K562 (cell line): Measurements from ENCODE around the gene RNF144A. TPM values are rescaled to one million over a fixed set of nuclear protein-coding genes. Genes with fewer than 3 reads are reported as not detected.

Experiments used
- ATAC-seq: fragments of 200-7000 bp; cut with Tn5 transposase; 3 replicates; pipeline ENCODE4 v1.9.1; 2020; ENCODE audit warnings: moderate library complexity
- BruUV-seq: library from RNA; stranded (reverse); fragments of 400-500 nt; replicated peaks from 2 replicates; lab custom pipeline; 2021; lab: Mats Ljungman, UMichigan
- CTCF ChIA-PET: fragments of 300-600 bp; formaldehyde crosslinking; extraction: SDS; loops from one replicate; lab custom pipeline; 2021; ENCODE audit warnings: low intra/inter-chr PET ratio; lab: Yijun Ruan, JAX
- POLR2A ChIA-PET: fragments of 300-600, 350-650 bp; sonication (Branson Sonifier 250); formaldehyde crosslinking; extraction: SDS; loops from one replicate; lab custom pipeline; 2021; ENCODE audit warnings: antibody characterized with exemption, inconsistent platforms; lab: Yijun Ruan, JAX
- DNase-seq, 4 experiments: peaks; one replicate each; pipeline versions ENCODE4 v3.0.0 to v3.0.0-alpha.2; 2011 to 2018; ENCODE audit warnings: low spot score in 3 of 4, mixed read lengths in 3 of 4; ENCODE audit errors: extremely low read depth in 1 of 4
- FAIRE-seq: peaks from 2 replicates; lab custom pipeline; 2011; peaks lifted over from hg19 to GRCh38; lab: Jason Lieb, UNC
- H2AFZ ChIP-seq: 2 replicates; pipeline ENCODE4 v1.6.0; 2011; ENCODE audit warnings: low read depth, low read length, control low read depth, inconsistent platforms
- H3K27ac ChIP-seq: fragments of 200-600 bp; 3 replicates; pipeline ENCODE4 v1.8.0; 2011; ENCODE audit warnings: low read depth, mild to moderate bottlenecking, control low read depth, inconsistent platforms, low read length, moderate library complexity, mixed read lengths; ENCODE audit errors: extremely low read depth
- H3K27me3 ChIP-seq, 2 experiments: fragments of 300-600 bp in 1 of 2; 2 replicates in 1 of 2; 3 replicates in 1 of 2; pipeline versions ENCODE4 v1.6.0 to v1.8.0; 2011; ENCODE audit warnings: inconsistent platforms in 2 of 2, low read length in 2 of 2, mild to moderate bottlenecking in 1 of 2, mixed read lengths in 1 of 2, moderate library complexity in 1 of 2; ENCODE audit not compliant: control insufficient read depth in 2 of 2, insufficient read depth in 2 of 2
- H3K36me3 ChIP-seq: fragments of 300-600 bp; 3 replicates; pipeline ENCODE4 v1.8.0; 2011; ENCODE audit warnings: mild to moderate bottlenecking, low read length, inconsistent platforms; ENCODE audit not compliant: control insufficient read depth, insufficient read depth
- H3K4me1 ChIP-seq, 2 experiments: fragments of 200-600 bp in 1 of 2; replicated peaks in 1 of 2; 2 replicates in 1 of 2; 3 replicates in 1 of 2; pipeline versions ENCODE4 v1.5.1 to v1.8.0; 2011; ENCODE audit warnings: inconsistent platforms in 2 of 2, low read length in 2 of 2, mild to moderate bottlenecking in 1 of 2, mixed read lengths in 1 of 2, moderate library complexity in 1 of 2; ENCODE audit not compliant: control insufficient read depth in 2 of 2, insufficient read depth in 2 of 2
- H3K4me2 ChIP-seq: 2 replicates; pipeline ENCODE4 v1.6.1; 2011; ENCODE audit warnings: low read length, control low read depth, inconsistent platforms, mixed read lengths; ENCODE audit not compliant: insufficient read depth
- H3K4me3 ChIP-seq: fragments of 200-600 bp; sonication (generic), shearing (Covaris generic); 2 replicates; pipeline ENCODE4 v1.5.1; 2016; ENCODE audit warnings: control low read depth, inconsistent platforms
- H3K79me2 ChIP-seq: fragments of 200-600 bp; 3 replicates; pipeline ENCODE4 v1.8.0; 2011; ENCODE audit warnings: low read length, inconsistent platforms; ENCODE audit not compliant: control insufficient read depth, insufficient read depth
- H3K9ac ChIP-seq, 2 experiments: 2 replicates each; pipeline versions ENCODE4 v1.6.0 to v1.6.1; 2011; ENCODE audit warnings: low read depth in 2 of 2, low read length in 2 of 2, control low read depth in 1 of 2, inconsistent platforms in 1 of 2, mild to moderate bottlenecking in 1 of 2, mixed read lengths in 1 of 2; ENCODE audit not compliant: insufficient read depth in 1 of 2
- H3K9me1 ChIP-seq: one replicate; pipeline ENCODE4 v1.6.0; 2011; ENCODE audit warnings: inconsistent platforms, mild to moderate bottlenecking, low read length, moderate library complexity; ENCODE audit not compliant: control insufficient read depth, insufficient read depth
- H3K9me3 ChIP-seq: replicated peaks from 2 replicates; pipeline ENCODE4 v1.5.1; 2011; ENCODE audit warnings: low read depth, low read length, inconsistent platforms; ENCODE audit not compliant: control insufficient read depth, insufficient read depth
- H4K20me1 ChIP-seq: replicated peaks from 2 replicates; pipeline ENCODE4 v1.6.1; 2011; ENCODE audit warnings: low read length, inconsistent platforms, mixed read lengths; ENCODE audit not compliant: control insufficient read depth, insufficient read depth
- HDAC1 ChIP-seq, 2 experiments: fragments of 450-650 bp; IDR thresholded peaks; 2 replicates each; pipeline ENCODE4 v1.6.1; 2016 to 2017; ENCODE audit warnings: inconsistent platforms in 1 of 2, mild to moderate bottlenecking in 1 of 2, moderate library complexity in 1 of 2
- HNRNPH1 ChIP-seq: fragments of 200-400 bp; formaldehyde crosslinking; optimal IDR thresholded peaks from 2 replicates; pipeline ENCODE3; 2017; ENCODE audit warnings: low read depth, mild to moderate bottlenecking, low read length, moderate library complexity
- RBM17 ChIP-seq: fragments of 200-400 bp; formaldehyde crosslinking; IDR thresholded peaks from 2 replicates; pipeline ENCODE4 v1.6.1; 2017; ENCODE audit warnings: low read depth, mild to moderate bottlenecking, low read length, borderline replicate concordance
- ZNF57 ChIP-seq: fragments of 450-650 bp; formaldehyde crosslinking; IDR thresholded peaks from 2 replicates; pipeline ENCODE4 v1.4.0; 2020; ENCODE audit warnings: mild to moderate bottlenecking, moderate library complexity
- ZNF644 ChIP-seq: fragments of 200-800 bp; sonication (Bioruptor generic); IDR thresholded peaks from 2 replicates; pipeline ENCODE4 v1.6.1; 2016; ENCODE audit warnings: low read depth, missing genetic modification characterization, missing compliant biosample characterization
- WGBS: fragments of 100-300 bp; shearing (Covaris generic); methylation state at CpG from one replicate; pipeline ENCODE4 v1.1.6; 2016; ENCODE audit warnings: low coverage, mixed read lengths; ENCODE audit not compliant: insufficient coverage; ENCODE audit errors: missing lambda C conversion rate; 5-methylcytosine and 5-hydroxymethylcytosine counted together
- in situ Hi-C: fragments of 300-500 bp; cut with MboI; formaldehyde crosslinking; loops from 4 replicates; pipeline ENCODE4 v1.15.0; 2018; ENCODE audit warnings: inconsistent platforms, mixed read lengths
- intact Hi-C: fragments of 100-400 bp; cut with micrococcal nuclease; formaldehyde crosslinking; loops from 2 replicates; pipeline ENCODE4 v1.14.2; 2022
- polyA plus RNA-seq, 8 experiments: library from polyadenylated mRNA; depleted of rRNA in 4 of 8; stranded (reverse) in 5 of 8; unstranded in 3 of 8; fragments of >200 nt; fragmentation: Nextera tagmentation in 2 of 8; fragmentation: Illumina TruSeq in 1 of 8; extraction: Ambion mirVana in 2 of 8; extraction: Trizol in 1 of 8; gene quantifications; 2 replicates each; pipeline versions ENCODE4 v1.2.1 to v1.2.3, GENCODE V29; 2011 to 2014; ENCODE audit warnings: inconsistent platforms in 1 of 8, missing spikeins in 1 of 8
- total RNA-seq, 7 experiments: library from RNA; depleted of rRNA in 6 of 7; stranded (reverse); fragments of >200 nt in 6 of 7; fragmentation: Illumina TruSeq in 2 of 7; extraction: Trizol in 2 of 7; gene quantifications; 2 replicates each; pipeline versions ENCODE4 v1.2.1 to v1.2.3, GENCODE V29; 2011 to 2021; ENCODE audit warnings: low replicate concordance in 1 of 7
- TF ChIP-seq, protein P1 (sequence below): fragments of 200-600 bp; sonication (generic); IDR thresholded peaks from one replicate; pipeline ENCODE4 v1.6.1; 2012; ENCODE audit warnings: mild to moderate bottlenecking, low read depth, low read length, inconsistent platforms
- TF ChIP-seq, protein P2 (sequence below), 2 experiments: fragments of 450-650 bp in 1 of 2; sonication (generic) in 1 of 2; formaldehyde crosslinking in 1 of 2; IDR thresholded peaks in 1 of 2; conservative IDR thresholded peaks in 1 of 2; 2 replicates each; pipeline versions ENCODE4 v1.6.1 to v1.8.1; 2016 to 2023; ENCODE audit warnings: mild to moderate bottlenecking in 2 of 2, moderate library complexity in 2 of 2, inconsistent platforms in 1 of 2, missing genetic modification reagents in 1 of 2

The RNF144A gene
- total and polyA plus RNA-seq, 9 of the 15 experiments (the other 6 are each of a cell fraction or from before 2014, with no cell fraction given) = 0.96 to 11.3 (median 6.2) TPM

GRCh38 chr2:7060156-7060555 is 142.9 kb downstream of the RNF144A start:
- BruUV-seq = no TSS peak
- Histone ChIP-seq H3K4me3 (no peak overlapping the region), H3K27ac (no peak overlapping the region), H3K9me3 (no peaks in the 10 kb centered on the region), H2AFZ (no peak overlapping the region), H3K4me1 (no peaks in the 10 kb centered on the region), H3K36me3 (no peaks in the 10 kb centered on the region), H3K4me2 (no peak overlapping the region), H3K79me2 (no peaks in the 10 kb centered on the region), H3K27me3 (peaks cover 0 to 9% of the 10 kb centered on the region in 2 experiments; a peak in 2 of 5 replicates), H4K20me1 (no peaks in the 10 kb centered on the region), H3K9me1 (no peaks in the 10 kb centered on the region), H3K9ac (no peak overlapping the region)
- no peak for FAIRE-seq
- intact Hi-C loops (no loop called here), in situ Hi-C loops (no loop called here)
- CTCF ChIA-PET = no interaction called here
- ATAC-seq = no peak
- DNase-seq = no peak
- WGBS = 0% methylated on average over 2 of the region's 2 CpGs
- POLR2A ChIA-PET = no interaction called here
- TF ChIP-seq HDAC1 (IDR thresholded peaks at IDR 0.05) (no peak), RBM17 (no peak), HNRNPH1 (no peak), ZNF57 (CRISPR knock-in tag) (no peak), ZNF644 (tag) (no peak)
- TF ChIP-seq, protein P1, sequence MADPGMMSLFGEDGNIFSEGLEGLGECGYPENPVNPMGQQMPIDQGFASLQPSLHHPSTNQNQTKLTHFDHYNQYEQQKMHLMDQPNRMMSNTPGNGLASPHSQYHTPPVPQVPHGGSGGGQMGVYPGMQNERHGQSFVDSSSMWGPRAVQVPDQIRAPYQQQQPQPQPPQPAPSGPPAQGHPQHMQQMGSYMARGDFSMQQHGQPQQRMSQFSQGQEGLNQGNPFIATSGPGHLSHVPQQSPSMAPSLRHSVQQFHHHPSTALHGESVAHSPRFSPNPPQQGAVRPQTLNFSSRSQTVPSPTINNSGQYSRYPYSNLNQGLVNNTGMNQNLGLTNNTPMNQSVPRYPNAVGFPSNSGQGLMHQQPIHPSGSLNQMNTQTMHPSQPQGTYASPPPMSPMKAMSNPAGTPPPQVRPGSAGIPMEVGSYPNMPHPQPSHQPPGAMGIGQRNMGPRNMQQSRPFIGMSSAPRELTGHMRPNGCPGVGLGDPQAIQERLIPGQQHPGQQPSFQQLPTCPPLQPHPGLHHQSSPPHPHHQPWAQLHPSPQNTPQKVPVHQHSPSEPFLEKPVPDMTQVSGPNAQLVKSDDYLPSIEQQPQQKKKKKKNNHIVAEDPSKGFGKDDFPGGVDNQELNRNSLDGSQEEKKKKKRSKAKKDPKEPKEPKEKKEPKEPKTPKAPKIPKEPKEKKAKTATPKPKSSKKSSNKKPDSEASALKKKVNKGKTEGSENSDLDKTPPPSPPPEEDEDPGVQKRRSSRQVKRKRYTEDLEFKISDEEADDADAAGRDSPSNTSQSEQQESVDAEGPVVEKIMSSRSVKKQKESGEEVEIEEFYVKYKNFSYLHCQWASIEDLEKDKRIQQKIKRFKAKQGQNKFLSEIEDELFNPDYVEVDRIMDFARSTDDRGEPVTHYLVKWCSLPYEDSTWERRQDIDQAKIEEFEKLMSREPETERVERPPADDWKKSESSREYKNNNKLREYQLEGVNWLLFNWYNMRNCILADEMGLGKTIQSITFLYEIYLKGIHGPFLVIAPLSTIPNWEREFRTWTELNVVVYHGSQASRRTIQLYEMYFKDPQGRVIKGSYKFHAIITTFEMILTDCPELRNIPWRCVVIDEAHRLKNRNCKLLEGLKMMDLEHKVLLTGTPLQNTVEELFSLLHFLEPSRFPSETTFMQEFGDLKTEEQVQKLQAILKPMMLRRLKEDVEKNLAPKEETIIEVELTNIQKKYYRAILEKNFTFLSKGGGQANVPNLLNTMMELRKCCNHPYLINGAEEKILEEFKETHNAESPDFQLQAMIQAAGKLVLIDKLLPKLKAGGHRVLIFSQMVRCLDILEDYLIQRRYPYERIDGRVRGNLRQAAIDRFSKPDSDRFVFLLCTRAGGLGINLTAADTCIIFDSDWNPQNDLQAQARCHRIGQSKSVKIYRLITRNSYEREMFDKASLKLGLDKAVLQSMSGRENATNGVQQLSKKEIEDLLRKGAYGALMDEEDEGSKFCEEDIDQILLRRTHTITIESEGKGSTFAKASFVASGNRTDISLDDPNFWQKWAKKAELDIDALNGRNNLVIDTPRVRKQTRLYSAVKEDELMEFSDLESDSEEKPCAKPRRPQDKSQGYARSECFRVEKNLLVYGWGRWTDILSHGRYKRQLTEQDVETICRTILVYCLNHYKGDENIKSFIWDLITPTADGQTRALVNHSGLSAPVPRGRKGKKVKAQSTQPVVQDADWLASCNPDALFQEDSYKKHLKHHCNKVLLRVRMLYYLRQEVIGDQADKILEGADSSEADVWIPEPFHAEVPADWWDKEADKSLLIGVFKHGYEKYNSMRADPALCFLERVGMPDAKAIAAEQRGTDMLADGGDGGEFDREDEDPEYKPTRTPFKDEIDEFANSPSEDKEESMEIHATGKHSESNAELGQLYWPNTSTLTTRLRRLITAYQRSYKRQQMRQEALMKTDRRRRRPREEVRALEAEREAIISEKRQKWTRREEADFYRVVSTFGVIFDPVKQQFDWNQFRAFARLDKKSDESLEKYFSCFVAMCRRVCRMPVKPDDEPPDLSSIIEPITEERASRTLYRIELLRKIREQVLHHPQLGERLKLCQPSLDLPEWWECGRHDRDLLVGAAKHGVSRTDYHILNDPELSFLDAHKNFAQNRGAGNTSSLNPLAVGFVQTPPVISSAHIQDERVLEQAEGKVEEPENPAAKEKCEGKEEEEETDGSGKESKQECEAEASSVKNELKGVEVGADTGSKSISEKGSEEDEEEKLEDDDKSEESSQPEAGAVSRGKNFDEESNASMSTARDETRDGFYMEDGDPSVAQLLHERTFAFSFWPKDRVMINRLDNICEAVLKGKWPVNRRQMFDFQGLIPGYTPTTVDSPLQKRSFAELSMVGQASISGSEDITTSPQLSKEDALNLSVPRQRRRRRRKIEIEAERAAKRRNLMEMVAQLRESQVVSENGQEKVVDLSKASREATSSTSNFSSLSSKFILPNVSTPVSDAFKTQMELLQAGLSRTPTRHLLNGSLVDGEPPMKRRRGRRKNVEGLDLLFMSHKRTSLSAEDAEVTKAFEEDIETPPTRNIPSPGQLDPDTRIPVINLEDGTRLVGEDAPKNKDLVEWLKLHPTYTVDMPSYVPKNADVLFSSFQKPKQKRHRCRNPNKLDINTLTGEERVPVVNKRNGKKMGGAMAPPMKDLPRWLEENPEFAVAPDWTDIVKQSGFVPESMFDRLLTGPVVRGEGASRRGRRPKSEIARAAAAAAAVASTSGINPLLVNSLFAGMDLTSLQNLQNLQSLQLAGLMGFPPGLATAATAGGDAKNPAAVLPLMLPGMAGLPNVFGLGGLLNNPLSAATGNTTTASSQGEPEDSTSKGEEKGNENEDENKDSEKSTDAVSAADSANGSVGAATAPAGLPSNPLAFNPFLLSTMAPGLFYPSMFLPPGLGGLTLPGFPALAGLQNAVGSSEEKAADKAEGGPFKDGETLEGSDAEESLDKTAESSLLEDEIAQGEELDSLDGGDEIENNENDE = no peak
- TF ChIP-seq, protein P2, sequence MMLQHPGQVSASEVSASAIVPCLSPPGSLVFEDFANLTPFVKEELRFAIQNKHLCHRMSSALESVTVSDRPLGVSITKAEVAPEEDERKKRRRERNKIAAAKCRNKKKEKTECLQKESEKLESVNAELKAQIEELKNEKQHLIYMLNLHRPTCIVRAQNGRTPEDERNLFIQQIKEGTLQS (IDR thresholded peaks at IDR 0.05) = no peak
- TF ChIP-seq, protein P2 (CRISPR knock-in tag; conservative IDR thresholded peaks at IDR 0.05) = no peak
